Panc1 (cell line): ENCODE measurements around the gene CHRNG. TPM values are rescaled to one million over a fixed set of nuclear protein-coding genes. Genes with fewer than 3 reads are reported as not detected.

Experiments
- ATAC-seq: fragments of 200-7000 bp; cut with Tn5 transposase; 2 replicates; pipeline ENCODE4 v1.9.1; 2020; ENCODE audit warnings: mild to moderate bottlenecking, moderate library complexity
- BruUV-seq: library from RNA; stranded (reverse); fragments of 400-500 nt; replicated peaks from 2 replicates; lab custom pipeline; 2021; lab: Mats Ljungman, UMichigan
- CTCF ChIA-PET: fragments of 300-600 bp; sonication (Branson Sonifier 250); formaldehyde crosslinking; loops from one replicate; lab custom pipeline; 2022; ENCODE audit warnings: antibody characterized with exemption; lab: Charles Lee
- POLR2A ChIA-PET: fragments of 300-600 bp; sonication (Branson Sonifier 250); formaldehyde crosslinking; loops from one replicate; lab custom pipeline; 2022; ENCODE audit warnings: antibody characterized with exemption; lab: Charles Lee
- DNase-seq: peaks from one replicate; pipeline ENCODE4 v3.0.0-alpha.2; 2010; ENCODE audit warnings: low read depth, low spot score
- H3K27ac ChIP-seq: 2 replicates; pipeline ENCODE4 v1.5.1; 2011; ENCODE audit warnings: mild to moderate bottlenecking, low read length, inconsistent platforms
- H3K27me3 ChIP-seq: fragments of 200-500 bp; sonication (Bioruptor generic); 2 replicates; pipeline ENCODE4 v1.6.0; 2014; ENCODE audit warnings: low read length, inconsistent platforms; ENCODE audit not compliant: control insufficient read depth, insufficient read depth
- H3K36me3 ChIP-seq: fragments of 200-500 bp; sonication (Bioruptor generic); 2 replicates; pipeline ENCODE4 v1.5.1; 2014; ENCODE audit warnings: inconsistent platforms, mild to moderate bottlenecking, low read length, moderate library complexity; ENCODE audit not compliant: control insufficient read depth, insufficient read depth
- H3K4me1 ChIP-seq: 2 replicates; pipeline ENCODE4 v1.5.1; 2011; ENCODE audit warnings: inconsistent platforms, mild to moderate bottlenecking, low read length, moderate library complexity; ENCODE audit not compliant: control insufficient read depth, insufficient read depth
- H3K4me3 ChIP-seq, 2 experiments: 2 replicates each; pipeline ENCODE4 v1.5.1; 2011 to 2012; ENCODE audit warnings: low read depth in 2 of 2, low read length in 2 of 2, mild to moderate bottlenecking in 2 of 2, inconsistent platforms in 1 of 2, moderate library complexity in 1 of 2
- H3K9me3 ChIP-seq: fragments of 200-500 bp; sonication (Bioruptor generic); 2 replicates; pipeline ENCODE4 v1.5.1; 2014; ENCODE audit warnings: low read depth, mild to moderate bottlenecking, inconsistent platforms, low read length, moderate library complexity; ENCODE audit not compliant: control insufficient read depth, insufficient read depth
- POLR2AphosphoS5 ChIP-seq: IDR thresholded peaks from 2 replicates; pipeline ENCODE4 v1.6.1; 2012; ENCODE audit warnings: mild to moderate bottlenecking, low read depth, low read length, moderate library complexity
- SIN3A ChIP-seq: IDR thresholded peaks from 2 replicates; pipeline ENCODE4 v1.6.1; 2012; ENCODE audit warnings: low read depth, mild to moderate bottlenecking, low read length, moderate library complexity, borderline replicate concordance; ENCODE audit not compliant: insufficient read depth
- TCF7L2 ChIP-seq: IDR thresholded peaks from 2 replicates; pipeline ENCODE4 v1.6.1; 2011; ENCODE audit warnings: mild to moderate bottlenecking, low read depth, low read length, inconsistent platforms
- in situ Hi-C: cut with HindIII; loops from 2 replicates; pipeline ENCODE4 v1.10.0; 2016; ENCODE audit warnings: low sequenced_read_pairs, low pct_unique_long_range_greater_than_20kb
- intact Hi-C: fragments of 100-400 bp; cut with micrococcal nuclease; formaldehyde crosslinking; loops from one replicate; pipeline ENCODE4 v1.10.0; 2022; ENCODE audit not compliant: unreplicated experiment
- total RNA-seq: library from RNA; stranded (reverse); gene quantifications from one replicate; pipeline ENCODE4 v1.2.1, GENCODE V29; 2021; ENCODE audit not compliant: unreplicated experiment
- TF ChIP-seq, protein P1 (sequence below): fragments of 450-650 bp; IDR thresholded peaks from 2 replicates; pipeline ENCODE4 v1.5.1; 2017; ENCODE audit warnings: mild to moderate bottlenecking
- TF ChIP-seq, protein P2 (sequence below), 2 experiments: IDR thresholded peaks; 2 replicates each; pipeline ENCODE4 v1.6.1; 2011 to 2012; ENCODE audit warnings: low read depth in 2 of 2, control low read depth in 1 of 2, low read length in 1 of 2, mild to moderate bottlenecking in 1 of 2, moderate library complexity in 1 of 2; ENCODE audit not compliant: insufficient read depth in 1 of 2

CHRNG gene
- total RNA-seq, 1 experiment from 2014 or later: not detected

DNA sequence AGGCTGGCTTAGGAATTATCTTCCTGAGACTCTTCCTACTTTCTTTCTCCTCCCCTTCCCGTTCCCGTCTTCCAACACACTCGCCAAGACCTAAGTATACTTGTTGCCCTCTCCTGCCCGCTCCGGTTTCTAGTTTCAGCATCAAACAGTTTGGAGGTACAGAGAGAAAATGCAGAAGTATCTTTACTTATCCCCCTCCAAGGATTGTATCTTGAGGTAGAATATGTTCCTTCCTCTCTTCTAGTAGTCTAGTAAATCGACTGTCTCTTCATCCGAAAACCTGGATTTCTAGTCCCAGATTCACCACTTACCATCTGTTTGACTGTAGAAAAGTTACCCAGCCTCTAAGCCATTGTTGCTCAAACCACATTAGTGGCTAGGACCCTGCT, 11.8 kb downstream of the CHRNG start:
- POLR2A ChIA-PET: no interaction called here
- Histone ChIP-seq H3K4me1 (peaks cover 8% of the 10 kb centered on the region; the same call in 1 of the 2 replicates), H3K27me3 (no peaks in the 10 kb centered on the region), H3K4me3 (peak overlapping the region; percentile 83 to 96), H3K36me3 (peaks cover 9% of the 10 kb centered on the region), H3K9me3 (no peaks in the 10 kb centered on the region), H3K27ac (peak overlapping the region; percentile 96)
- BruUV-seq: no TSS peak
- intact Hi-C loops (no loop called here), in situ Hi-C loops (no loop called here)
- CTCF ChIA-PET: no interaction called here
- ATAC-seq (peak; percentile 34), DNase-seq (no peak)
- TF ChIP-seq, protein P1, sequence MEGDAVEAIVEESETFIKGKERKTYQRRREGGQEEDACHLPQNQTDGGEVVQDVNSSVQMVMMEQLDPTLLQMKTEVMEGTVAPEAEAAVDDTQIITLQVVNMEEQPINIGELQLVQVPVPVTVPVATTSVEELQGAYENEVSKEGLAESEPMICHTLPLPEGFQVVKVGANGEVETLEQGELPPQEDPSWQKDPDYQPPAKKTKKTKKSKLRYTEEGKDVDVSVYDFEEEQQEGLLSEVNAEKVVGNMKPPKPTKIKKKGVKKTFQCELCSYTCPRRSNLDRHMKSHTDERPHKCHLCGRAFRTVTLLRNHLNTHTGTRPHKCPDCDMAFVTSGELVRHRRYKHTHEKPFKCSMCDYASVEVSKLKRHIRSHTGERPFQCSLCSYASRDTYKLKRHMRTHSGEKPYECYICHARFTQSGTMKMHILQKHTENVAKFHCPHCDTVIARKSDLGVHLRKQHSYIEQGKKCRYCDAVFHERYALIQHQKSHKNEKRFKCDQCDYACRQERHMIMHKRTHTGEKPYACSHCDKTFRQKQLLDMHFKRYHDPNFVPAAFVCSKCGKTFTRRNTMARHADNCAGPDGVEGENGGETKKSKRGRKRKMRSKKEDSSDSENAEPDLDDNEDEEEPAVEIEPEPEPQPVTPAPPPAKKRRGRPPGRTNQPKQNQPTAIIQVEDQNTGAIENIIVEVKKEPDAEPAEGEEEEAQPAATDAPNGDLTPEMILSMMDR: no peak
- TF ChIP-seq, protein P2, sequence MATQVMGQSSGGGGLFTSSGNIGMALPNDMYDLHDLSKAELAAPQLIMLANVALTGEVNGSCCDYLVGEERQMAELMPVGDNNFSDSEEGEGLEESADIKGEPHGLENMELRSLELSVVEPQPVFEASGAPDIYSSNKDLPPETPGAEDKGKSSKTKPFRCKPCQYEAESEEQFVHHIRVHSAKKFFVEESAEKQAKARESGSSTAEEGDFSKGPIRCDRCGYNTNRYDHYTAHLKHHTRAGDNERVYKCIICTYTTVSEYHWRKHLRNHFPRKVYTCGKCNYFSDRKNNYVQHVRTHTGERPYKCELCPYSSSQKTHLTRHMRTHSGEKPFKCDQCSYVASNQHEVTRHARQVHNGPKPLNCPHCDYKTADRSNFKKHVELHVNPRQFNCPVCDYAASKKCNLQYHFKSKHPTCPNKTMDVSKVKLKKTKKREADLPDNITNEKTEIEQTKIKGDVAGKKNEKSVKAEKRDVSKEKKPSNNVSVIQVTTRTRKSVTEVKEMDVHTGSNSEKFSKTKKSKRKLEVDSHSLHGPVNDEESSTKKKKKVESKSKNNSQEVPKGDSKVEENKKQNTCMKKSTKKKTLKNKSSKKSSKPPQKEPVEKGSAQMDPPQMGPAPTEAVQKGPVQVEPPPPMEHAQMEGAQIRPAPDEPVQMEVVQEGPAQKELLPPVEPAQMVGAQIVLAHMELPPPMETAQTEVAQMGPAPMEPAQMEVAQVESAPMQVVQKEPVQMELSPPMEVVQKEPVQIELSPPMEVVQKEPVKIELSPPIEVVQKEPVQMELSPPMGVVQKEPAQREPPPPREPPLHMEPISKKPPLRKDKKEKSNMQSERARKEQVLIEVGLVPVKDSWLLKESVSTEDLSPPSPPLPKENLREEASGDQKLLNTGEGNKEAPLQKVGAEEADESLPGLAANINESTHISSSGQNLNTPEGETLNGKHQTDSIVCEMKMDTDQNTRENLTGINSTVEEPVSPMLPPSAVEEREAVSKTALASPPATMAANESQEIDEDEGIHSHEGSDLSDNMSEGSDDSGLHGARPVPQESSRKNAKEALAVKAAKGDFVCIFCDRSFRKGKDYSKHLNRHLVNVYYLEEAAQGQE (IDR thresholded peaks at IDR 0.05; ENCODE audit: insufficient read depth in 1 of 2, low read depth in 2 of 2, low read length in 1 of 2): no peak
- TF ChIP-seq TCF7L2 (no peak), SIN3A (no peak), POLR2AphosphoS5 (no peak)

- no peak for DNase-seq
- TF ChIP-seq SIN3A (no peak), TCF7L2 (no peak)
- TF ChIP-seq, protein P2 (IDR thresholded peaks at IDR 0.05; ENCODE audit: insufficient read depth in 1 of 2, low read depth in 2 of 2, low read length in 1 of 2): no peak
- peaks cover 8% of the 10 kb centered on the region; the same call in 1 of the 2 replicates for H3K4me1 ChIP-seq
- intact Hi-C loops: no loop called here
- BruUV-seq: no TSS peak
- H3K27ac ChIP-seq: peak overlapping the region; percentile 96
- in situ Hi-C loops: no loop called here
- H3K4me3 ChIP-seq: peak overlapping the region; percentile 83 to 96
- ChIA-PET POLR2A (no interaction called here), CTCF (no interaction called here)
- H3K36me3 ChIP-seq: peaks cover 10% of the 10 kb centered on the region
- no peak for ATAC-seq
- H3K27me3 ChIP-seq: no peaks in the 10 kb centered on the region
- no peaks in the 10 kb centered on the region for H3K9me3 ChIP-seq
Measured at GRCh38 chr2:232551776-232552175, 12.3 kb downstream of the CHRNG start.
